IMR-90 (cell line): Measurements from ENCODE around the gene ELMO1. TPM values are rescaled to one million over a fixed set of nuclear protein-coding genes. Genes with fewer than 3 reads are reported as not detected.

Experiments used
- ATAC-seq: fragments of 200-7000 bp; cut with Tn5 transposase; 2 replicates; pipeline ENCODE4 v1.9.1; 2020; ENCODE audit warnings: low read depth, mild to moderate bottlenecking, moderate library complexity
- BruUV-seq: library from RNA; stranded (reverse); fragments of 400-500 nt; replicated peaks from 2 replicates; lab custom pipeline; 2021; lab: Mats Ljungman, UMichigan
- CTCF ChIA-PET: fragments of 300-600 bp; formaldehyde crosslinking; extraction: SDS; loops from one replicate; lab custom pipeline; 2021; ENCODE audit warnings: antibody characterized with exemption; lab: Yijun Ruan, JAX
- POLR2A ChIA-PET: fragments of 300-600 bp; sonication (Branson Sonifier 250); formaldehyde crosslinking; loops from one replicate; lab custom pipeline; 2022; ENCODE audit warnings: antibody characterized with exemption; ENCODE audit not compliant: unreplicated experiment; lab: Charles Lee
- DNase-seq: peaks from one replicate; pipeline ENCODE4 v3.0.0; 2013
- H2AFZ ChIP-seq: replicated peaks from 2 replicates; pipeline ENCODE3; 2013; ENCODE audit warnings: low read length, mild to moderate bottlenecking; ENCODE audit not compliant: poor library complexity
- H2AK5ac ChIP-seq: 2 replicates; pipeline ENCODE4 v1.6.1; 2013; ENCODE audit warnings: low read depth, low read length, inconsistent platforms
- H2AK9ac ChIP-seq: replicated peaks from 2 replicates; pipeline ENCODE3; 2013; ENCODE audit warnings: mild to moderate bottlenecking, low read depth, low read length, moderate library complexity; ENCODE audit not compliant: poor library complexity
- H2BK120ac ChIP-seq: 2 replicates; pipeline ENCODE4 v1.6.1; 2013; ENCODE audit warnings: low read depth, low read length, inconsistent platforms
- H2BK15ac ChIP-seq: 3 replicates; pipeline ENCODE4 v1.6.1; 2013; ENCODE audit warnings: low read depth, low read length, inconsistent platforms
- H2BK20ac ChIP-seq: 2 replicates; pipeline ENCODE4 v1.6.1; 2013; ENCODE audit warnings: low read depth, mild to moderate bottlenecking, inconsistent platforms, low read length, moderate library complexity
- H2BK5ac ChIP-seq: 2 replicates; pipeline ENCODE4 v1.6.1; 2013; ENCODE audit warnings: mild to moderate bottlenecking, low read depth, low read length, inconsistent platforms; ENCODE audit not compliant: poor library complexity, severe bottlenecking
- H3K14ac ChIP-seq: replicated peaks from 2 replicates; pipeline ENCODE4 v1.6.1; 2013; ENCODE audit warnings: low read depth, low read length, inconsistent platforms
- H3K18ac ChIP-seq: 2 replicates; pipeline ENCODE4 v1.6.1; 2013; ENCODE audit warnings: low read depth, low read length, control low read depth
- H3K23ac ChIP-seq: 2 replicates; pipeline ENCODE4 v1.6.1; 2013; ENCODE audit warnings: low read depth, low read length, inconsistent platforms
- H3K27ac ChIP-seq: 2 replicates; pipeline ENCODE4 v1.5.1; 2013; ENCODE audit warnings: mild to moderate bottlenecking, control low read depth, low read length; ENCODE audit not compliant: insufficient read depth
- H3K27me3 ChIP-seq: 2 replicates; pipeline ENCODE4 v1.6.1; 2013; ENCODE audit warnings: low read length; ENCODE audit not compliant: control insufficient read depth, insufficient read depth
- H3K36me3 ChIP-seq: 2 replicates; pipeline ENCODE4 v1.6.1; 2013; ENCODE audit warnings: low read length, mixed read lengths; ENCODE audit not compliant: control insufficient read depth, insufficient read depth
- H3K4ac ChIP-seq: 2 replicates; pipeline ENCODE4 v1.6.1; 2013; ENCODE audit warnings: low read depth, low read length, inconsistent platforms
- H3K4me1 ChIP-seq: 2 replicates; pipeline ENCODE4 v1.6.1; 2013; ENCODE audit warnings: low read length, mixed read lengths; ENCODE audit not compliant: control insufficient read depth, insufficient read depth
- H3K4me2 ChIP-seq: 2 replicates; pipeline ENCODE4 v1.6.1; 2013; ENCODE audit warnings: low read depth, mild to moderate bottlenecking, control low read depth, low read length, moderate library complexity
- H3K4me3 ChIP-seq: 2 replicates; pipeline ENCODE4 v1.5.1; 2013; ENCODE audit warnings: low read depth, mild to moderate bottlenecking, control low read depth, low read length, moderate library complexity; ENCODE audit not compliant: insufficient read depth
- H3K56ac ChIP-seq: 2 replicates; pipeline ENCODE4 v1.6.1; 2013; ENCODE audit warnings: low read length, inconsistent platforms; ENCODE audit not compliant: insufficient read depth; ENCODE audit errors: extremely low read depth
- H3K79me1 ChIP-seq, 2 experiments: 2 replicates each; pipeline ENCODE4 v1.6.1; 2013; ENCODE audit warnings: low read length in 2 of 2, inconsistent platforms in 1 of 2, low read depth in 1 of 2
- H3K9ac ChIP-seq: 2 replicates; pipeline ENCODE4 v1.6.1; 2013; ENCODE audit warnings: low read depth, low read length, control low read depth
- H3K9me1 ChIP-seq: 2 replicates; pipeline ENCODE4 v1.6.1; 2013; ENCODE audit warnings: low read length, inconsistent platforms; ENCODE audit not compliant: insufficient read depth
- H3K9me3 ChIP-seq: 2 replicates; pipeline ENCODE4 v1.6.1; 2013; ENCODE audit warnings: low read length; ENCODE audit not compliant: control insufficient read depth, insufficient read depth
- H4K20me1 ChIP-seq: 2 replicates; pipeline ENCODE4 v1.6.1; 2013; ENCODE audit warnings: low read length, inconsistent platforms; ENCODE audit not compliant: insufficient read depth
- H4K5ac ChIP-seq: 2 replicates; pipeline ENCODE4 v1.6.1; 2013; ENCODE audit warnings: mild to moderate bottlenecking, low read depth, low read length, control low read depth
- H4K8ac ChIP-seq, 2 experiments: 2 replicates each; pipeline ENCODE4 v1.6.1; 2013; ENCODE audit warnings: low read depth in 2 of 2, low read length in 2 of 2, control low read depth in 1 of 2, inconsistent platforms in 1 of 2
- H4K91ac ChIP-seq: 2 replicates; pipeline ENCODE4 v1.6.1; 2013; ENCODE audit warnings: low read depth, low read length, inconsistent platforms; ENCODE audit not compliant: insufficient read depth
- BHLHE40 ChIP-seq: fragments of 150-350 bp; IDR thresholded peaks from 2 replicates; pipeline ENCODE4 v1.6.1; 2016; ENCODE audit warnings: mild to moderate bottlenecking, low read depth, low read length
- CEBPB ChIP-seq: IDR thresholded peaks from 2 replicates; pipeline ENCODE4 v1.6.1; 2012; ENCODE audit warnings: low read depth, low read length, improper control_type of control experiment
- CHD1 ChIP-seq: IDR thresholded peaks from 2 replicates; pipeline ENCODE4 v1.6.1; 2012; ENCODE audit warnings: low read depth, low read length, improper control_type of control experiment
- CTCF ChIP-seq: conservative IDR thresholded peaks from 2 replicates; pipeline ENCODE4 v1.5.1; 2012; ENCODE audit warnings: mild to moderate bottlenecking, low read depth, low read length, improper control_type of control experiment
- ELK1 ChIP-seq: fragments of 150-350 bp; IDR thresholded peaks from 2 replicates; pipeline ENCODE4 v1.6.1; 2016; ENCODE audit warnings: low read depth, mild to moderate bottlenecking, low read length, moderate library complexity, borderline replicate concordance
- FOS ChIP-seq: fragments of 150-350 bp; IDR thresholded peaks from 2 replicates; pipeline ENCODE4 v1.6.1; 2016; ENCODE audit warnings: low read depth, low read length
- MAFK ChIP-seq: IDR thresholded peaks from 2 replicates; pipeline ENCODE4 v1.6.1; 2012; ENCODE audit warnings: low read depth, low read length, improper control_type of control experiment
- MAZ ChIP-seq: IDR thresholded peaks from 2 replicates; pipeline ENCODE4 v1.6.1; 2012; ENCODE audit warnings: low read depth, mild to moderate bottlenecking, low read length, improper control_type of control experiment, moderate library complexity, borderline replicate concordance
- MXI1 ChIP-seq: IDR thresholded peaks from 2 replicates; pipeline ENCODE4 v1.6.1; 2012; ENCODE audit warnings: low read depth, mild to moderate bottlenecking, low read length, moderate library complexity, borderline replicate concordance
- NFE2L2 ChIP-seq: fragments of 150-350 bp; IDR thresholded peaks from 2 replicates; pipeline ENCODE4 v1.6.1; 2016; ENCODE audit warnings: low read depth, mild to moderate bottlenecking, low read length
- POLR2A ChIP-seq: IDR thresholded peaks from 2 replicates; pipeline ENCODE4 v1.6.1; 2012; ENCODE audit warnings: mild to moderate bottlenecking, low read depth, low read length
- RAD21 ChIP-seq: IDR thresholded peaks from 2 replicates; pipeline ENCODE4 v1.6.1; 2012; ENCODE audit warnings: low read length, improper control_type of control experiment
- RCOR1 ChIP-seq: IDR thresholded peaks from 2 replicates; pipeline ENCODE4 v1.6.1; 2012; ENCODE audit warnings: mild to moderate bottlenecking, low read length, improper control_type of control experiment; ENCODE audit not compliant: insufficient replicate concordance
- RFX5 ChIP-seq: IDR thresholded peaks from 2 replicates; pipeline ENCODE4 v1.8.0; 2012; ENCODE audit warnings: low read depth, mild to moderate bottlenecking, low read length, moderate library complexity
- SMC3 ChIP-seq: fragments of 150-350 bp; IDR thresholded peaks from 2 replicates; pipeline ENCODE4 v1.6.1; 2016; ENCODE audit warnings: low read depth, mild to moderate bottlenecking, antibody characterized with exemption, low read length, moderate library complexity
- USF2 ChIP-seq: fragments of 150-350 bp; IDR thresholded peaks from 2 replicates; pipeline ENCODE4 v1.6.1; 2017; ENCODE audit warnings: mild to moderate bottlenecking, antibody characterized with exemption, low read length, low read depth
- WGBS, 2 experiments: methylation state at CpG; one replicate each; pipeline versions ENCODE4 v1.1.5 to v1.1.7; 2013; ENCODE audit warnings: missing lambda C conversion rate in 2 of 2; ENCODE audit not compliant: insufficient read length in 1 of 2; ENCODE audit errors: extremely low coverage in 2 of 2; 5-methylcytosine and 5-hydroxymethylcytosine counted together
- dilution Hi-C: fragments of 300-500 bp; cut with HindIII; formaldehyde crosslinking; loops from one replicate; pipeline ENCODE4 v1.14.3; 2018; ENCODE audit warnings: low sequenced_read_pairs; ENCODE audit not compliant: unreplicated experiment
- in situ Hi-C: fragments of 300-500 bp; cut with MboI; formaldehyde crosslinking; loops from 3 replicates; pipeline ENCODE4 v1.14.3; 2019; ENCODE audit warnings: low sequenced_read_pairs, inconsistent platforms, mixed read lengths
- intact Hi-C: fragments of 100-400 bp; cut with micrococcal nuclease; formaldehyde crosslinking; loops from 2 replicates; pipeline ENCODE4 v1.10.0; 2022
- polyA plus RNA-seq, 3 experiments: library from polyadenylated mRNA; depleted of rRNA; stranded (reverse); fragments of >200 nt; gene quantifications; 2 replicates each; pipeline ENCODE4 v1.2.3, GENCODE V29; 2012; ENCODE audit warnings: low replicate concordance in 1 of 3
- total RNA-seq: library from RNA; depleted of rRNA; stranded (reverse); fragments of >200 nt; gene quantifications from 2 replicates; pipeline ENCODE4 v1.2.3, GENCODE V29; 2012

ELMO1 gene
- total and polyA plus RNA-seq, 2 of the 4 experiments (the other 2 are of a cell fraction), result 0.03 TPM; not detected in 1

GRCh38 chr7:36809086-36809485 lies 639.6 kb downstream of the ELMO1 start:
- Histone ChIP-seq H3K14ac (no peak overlapping the region), H3K27me3 (no peaks in the 10 kb centered on the region), H3K9me1 (no peaks in the 10 kb centered on the region), H2AK9ac (no peak overlapping the region), H3K4me2 (no peak overlapping the region), H3K9me3 (no peaks in the 10 kb centered on the region), H3K18ac (no peak overlapping the region), H3K4me3 (no peak overlapping the region), H3K56ac (no peak overlapping the region), H4K91ac (no peak overlapping the region), H4K20me1 (no peaks in the 10 kb centered on the region), H2BK5ac (no peak overlapping the region), H2BK15ac (no peak overlapping the region), H3K4ac (no peak overlapping the region), H3K27ac (no peak overlapping the region), H3K36me3 (no peaks in the 10 kb centered on the region), H3K4me1 (no peaks in the 10 kb centered on the region), H3K79me1 (no peaks in the 10 kb centered on the region), H2AFZ (no peak overlapping the region), H2BK120ac (no peak overlapping the region), H3K9ac (no peak overlapping the region), H2BK20ac (no peak overlapping the region), H3K23ac (no peak overlapping the region), H4K5ac (no peak overlapping the region), H2AK5ac (no peak overlapping the region), H4K8ac (no peak overlapping the region)
- intact Hi-C loops, result no loop called here
- TF ChIP-seq CHD1, result no peak
- no peak for TF ChIP-seq RFX5
- TF ChIP-seq RAD21, result no peak
- TF ChIP-seq CTCF, result no peak
- no peak for TF ChIP-seq BHLHE40
- no peak for TF ChIP-seq SMC3
- TF ChIP-seq ELK1, result no peak
- TF ChIP-seq FOS, result no peak
- TF ChIP-seq MAFK, result no peak
- TF ChIP-seq RCOR1, result no peak
- no peak for TF ChIP-seq NFE2L2
- no peak for TF ChIP-seq MAZ
- TF ChIP-seq MXI1, result no peak
- TF ChIP-seq CEBPB, result no peak
- TF ChIP-seq POLR2A, result no peak
- no peak for TF ChIP-seq USF2
- BruUV-seq, result no TSS peak
- whole genome bisulfite sequencing, 2 experiments, result no CpG with 5 or more reads among the region's 3 CpGs
- ChIA-PET CTCF (no interaction called here), POLR2A (no interaction called here)
- in situ Hi-C loops, result no loop called here
- DNase-seq (no peak), ATAC-seq (no peak)
- dilution Hi-C loops, result no loop called here
